Stomach (tissue), 4 donors: ENCODE results near the gene INPP5A.

ENCODE experiments used
- EP300 ChIP-seq: sonication (generic); formaldehyde crosslinking; IDR thresholded peaks from one replicate; pipeline ENCODE4 v1.6.1; 2017; ENCODE audit warnings: antibody characterized with exemption
- TF ChIP-seq, protein P1 (sequence below), 7 experiments: fragments of 450-650 bp in 4 of 7; fragments of 200-600 bp in 3 of 7; sonication (generic) in 3 of 7; IDR thresholded peaks; one replicate each; pipeline ENCODE4 v1.5.1; 2016 to 2019; ENCODE audit warnings: antibody characterized with exemption in 7 of 7, control low read depth in 2 of 7, mild to moderate bottlenecking in 1 of 7

DNA sequence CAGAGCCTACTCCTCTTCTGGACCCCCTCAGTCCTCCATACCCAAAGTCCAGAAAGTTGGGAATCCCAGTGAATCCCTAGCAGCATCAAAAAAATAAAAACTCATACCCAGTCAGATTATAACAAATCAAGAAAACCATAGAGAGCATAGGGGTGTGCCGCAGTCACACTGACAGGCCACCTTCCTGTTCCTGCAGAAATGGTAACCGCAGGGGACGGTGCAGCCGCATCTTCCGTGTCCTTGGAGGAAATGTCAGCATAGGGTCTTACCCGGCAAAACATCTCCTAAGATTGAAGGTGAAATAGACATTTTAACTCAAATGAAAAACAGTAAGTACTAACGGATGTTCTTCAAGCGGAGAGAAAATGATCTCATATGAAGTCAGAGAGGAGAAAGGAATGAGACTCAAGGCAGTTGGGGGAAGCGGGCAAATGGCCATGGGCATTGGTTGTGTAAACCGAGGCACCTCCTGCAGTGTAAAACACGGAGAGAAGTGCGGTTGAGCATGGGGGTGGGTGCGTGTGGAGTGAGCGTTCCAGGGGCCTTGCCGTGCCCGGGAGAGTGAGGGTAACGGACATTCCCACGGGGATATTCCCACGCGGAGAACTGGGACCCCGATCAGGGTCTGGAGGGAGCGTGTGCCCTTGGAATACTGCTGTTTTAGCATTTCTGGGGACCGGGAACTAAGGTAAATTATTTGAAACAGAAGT, 137.6 kb downstream of the INPP5A start:
- TF ChIP-seq, protein P1, sequence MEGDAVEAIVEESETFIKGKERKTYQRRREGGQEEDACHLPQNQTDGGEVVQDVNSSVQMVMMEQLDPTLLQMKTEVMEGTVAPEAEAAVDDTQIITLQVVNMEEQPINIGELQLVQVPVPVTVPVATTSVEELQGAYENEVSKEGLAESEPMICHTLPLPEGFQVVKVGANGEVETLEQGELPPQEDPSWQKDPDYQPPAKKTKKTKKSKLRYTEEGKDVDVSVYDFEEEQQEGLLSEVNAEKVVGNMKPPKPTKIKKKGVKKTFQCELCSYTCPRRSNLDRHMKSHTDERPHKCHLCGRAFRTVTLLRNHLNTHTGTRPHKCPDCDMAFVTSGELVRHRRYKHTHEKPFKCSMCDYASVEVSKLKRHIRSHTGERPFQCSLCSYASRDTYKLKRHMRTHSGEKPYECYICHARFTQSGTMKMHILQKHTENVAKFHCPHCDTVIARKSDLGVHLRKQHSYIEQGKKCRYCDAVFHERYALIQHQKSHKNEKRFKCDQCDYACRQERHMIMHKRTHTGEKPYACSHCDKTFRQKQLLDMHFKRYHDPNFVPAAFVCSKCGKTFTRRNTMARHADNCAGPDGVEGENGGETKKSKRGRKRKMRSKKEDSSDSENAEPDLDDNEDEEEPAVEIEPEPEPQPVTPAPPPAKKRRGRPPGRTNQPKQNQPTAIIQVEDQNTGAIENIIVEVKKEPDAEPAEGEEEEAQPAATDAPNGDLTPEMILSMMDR (IDR thresholded peaks at IDR 0.05): no peak
- TF ChIP-seq EP300: no peak
